ENCODE measurements around the gene EIF2B1.
"Not testable (repeated sequence)": the region's sequence is repeated elsewhere in the genome, so short reads cannot be mapped to it uniquely, and the experiment has no call there.

The EIF2B1 gene

GRCh38 chr12:123617580-123617979, 15.9 kb downstream of the EIF2B1 start:
- DNase-seq (ENCODE audit: low spot score): no peak

- no peak for DNase-seq (ENCODE audit: low spot score)
Measured at GRCh38 chr12:123617144-123617543, 16.3 kb downstream of the EIF2B1 start.

- no peak for DNase-seq (ENCODE audit: low spot score)
Measured at GRCh38 chr12:123614531-123614930, 19.0 kb downstream of the EIF2B1 start.

GRCh38 chr12:123614110-123614509, 19.4 kb downstream of the EIF2B1 start:
- no peak for DNase-seq (ENCODE audit: low spot score)

- DNase-seq (ENCODE audit: low spot score): no peak
Measured at GRCh38 chr12:123608182-123608581, 25.3 kb downstream of the EIF2B1 start.

- DNase-seq (ENCODE audit: low spot score): no peak
Measured at GRCh38 chr12:123607756-123608155, 25.7 kb downstream of the EIF2B1 start.

GRCh38 chr12:123603495-123603894, 30.0 kb downstream of the EIF2B1 start:
- DNase-seq (ENCODE audit: low spot score): not testable (repeated sequence)

GRCh38 chr12:123602651-123603195, 30.8 kb downstream of the EIF2B1 start:
- DNase-seq (ENCODE audit: low spot score): no peak

- peak; percentile 76 for DNase-seq (ENCODE audit: low spot score)
Measured at GRCh38 chr12:123601602-123602489, 31.6 kb downstream of the EIF2B1 start, which contains the start of gene DDX55. DDX55 (plus strand) TSS chr12:123602099; CDS start chr12:123602149, 50 bp downstream.

GRCh38 chr12:123599721-123600120, 33.8 kb downstream of the EIF2B1 start:
- DNase-seq (ENCODE audit: low spot score): no peak

- no peak for DNase-seq (ENCODE audit: low spot score)
Measured at GRCh38 chr12:123599310-123599709, 34.2 kb downstream of the EIF2B1 start.

- no peak for DNase-seq (ENCODE audit: low spot score)
Measured at GRCh38 chr12:123598522-123598921, 35.0 kb downstream of the EIF2B1 start.

- no peak for DNase-seq (ENCODE audit: low spot score)
Measured at GRCh38 chr12:123597100-123597499, 36.4 kb downstream of the EIF2B1 start.

GRCh38 chr12:123595729-123596128, 37.8 kb downstream of the EIF2B1 start:
- DNase-seq (ENCODE audit: low spot score): no peak

- no peak for DNase-seq (ENCODE audit: low spot score)
Measured at GRCh38 chr12:123591702-123592481, 41.6 kb downstream of the EIF2B1 start.

- DNase-seq (ENCODE audit: low spot score): no peak
Measured at GRCh38 chr12:123580772-123581171, 52.7 kb downstream of the EIF2B1 start.

GRCh38 chr12:123578829-123579228, 54.7 kb downstream of the EIF2B1 start:
- DNase-seq (ENCODE audit: low spot score): not testable (repeated sequence)

- DNase-seq (ENCODE audit: low spot score): no peak
Measured at GRCh38 chr12:123578243-123578642, 55.2 kb downstream of the EIF2B1 start.

- DNase-seq (ENCODE audit: low spot score): no peak
Measured at GRCh38 chr12:123576611-123577010, 56.9 kb downstream of the EIF2B1 start.

GRCh38 chr12:123573870-123574269, 59.6 kb downstream of the EIF2B1 start:
- no peak for DNase-seq (ENCODE audit: low spot score)

- no peak for DNase-seq (ENCODE audit: low spot score)
Measured at GRCh38 chr12:123572391-123572790, 61.1 kb downstream of the EIF2B1 start.

- no peak for DNase-seq (ENCODE audit: low spot score)
Measured at GRCh38 chr12:123571343-123571813, 62.1 kb downstream of the EIF2B1 start.

Measured in hematopoietic multipotent progenitor cell treated with erythropoietin and hydrocortisone succinate and interleukin-3 and kit ligand, for 17 days (in vitro differentiated cells).